ENCODE results near the gene CASQ1. TPM values are rescaled to one million over a fixed set of nuclear protein-coding genes. Genes with fewer than 3 reads are reported as not detected.

Gene CASQ1
- total and polyA plus RNA-seq, 4 donors, result 0.99 to 4.6 (median 1.3) TPM

- no peak overlapping the region for H3K4me3 ChIP-seq (ENCODE audit: low read depth, low read length)
- peaks cover 44% of the 10 kb centered on the region for H3K36me3 ChIP-seq (ENCODE audit: control insufficient read depth, insufficient read depth, low read length)
- peaks cover 23% of the 10 kb centered on the region for H3K4me1 ChIP-seq (ENCODE audit: control insufficient read depth, insufficient read depth, low read length)
- no peaks in the 10 kb centered on the region for H3K27me3 ChIP-seq (ENCODE audit: control insufficient read depth, insufficient read depth, low read length)
- WGBS (ENCODE audit: insufficient coverage), result 28% methylated on average over 3 of the region's 4 CpGs
- peak in 3 of 6 donors; percentile 35 to 86 (median 85) for DNase-seq (ENCODE audit: low read depth in 4 of 6, low spot score in 6 of 6)
- no peaks in the 10 kb centered on the region for H3K9me3 ChIP-seq (ENCODE audit: control insufficient read depth, insufficient read depth, low read length)
- peak overlapping the region; percentile 54 for H3K27ac ChIP-seq (ENCODE audit: low read depth, low read length)
Observed at GRCh38 chr1:160219062-160219929, 28.9 kb downstream of the CASQ1 start.

- Histone ChIP-seq H3K9me3 (ENCODE audit: control insufficient read depth, insufficient read depth, low read length) (no peaks in the 10 kb centered on the region), H3K27ac (ENCODE audit: low read depth, low read length) (no peak overlapping the region), H3K4me1 (ENCODE audit: control insufficient read depth, insufficient read depth, low read length) (peaks cover 23% of the 10 kb centered on the region), H3K36me3 (ENCODE audit: control insufficient read depth, insufficient read depth, low read length) (peaks cover 43% of the 10 kb centered on the region), H3K4me3 (ENCODE audit: low read depth, low read length) (no peak overlapping the region), H3K27me3 (ENCODE audit: control insufficient read depth, insufficient read depth, low read length) (no peaks in the 10 kb centered on the region)
- DNase-seq (ENCODE audit: low read depth in 4 of 6, low spot score in 6 of 6), result no peak
- WGBS (ENCODE audit: insufficient coverage), result 75% methylated on average over 2 of the region's 2 CpGs
Observed at GRCh38 chr1:160220301-160220700, 29.9 kb downstream of the CASQ1 start.

GRCh38 chr1:160221089-160221488, 30.7 kb downstream of the CASQ1 start:
- no peak overlapping the region for H3K4me3 ChIP-seq (ENCODE audit: low read depth, low read length)
- no peak overlapping the region for H3K27ac ChIP-seq (ENCODE audit: low read depth, low read length)
- peaks cover 43% of the 10 kb centered on the region for H3K36me3 ChIP-seq (ENCODE audit: control insufficient read depth, insufficient read depth, low read length)
- no peaks in the 10 kb centered on the region for H3K9me3 ChIP-seq (ENCODE audit: control insufficient read depth, insufficient read depth, low read length)
- no peak for DNase-seq (ENCODE audit: low read depth in 4 of 6, low spot score in 6 of 6)
- no peaks in the 10 kb centered on the region for H3K27me3 ChIP-seq (ENCODE audit: control insufficient read depth, insufficient read depth, low read length)
- H3K4me1 ChIP-seq (ENCODE audit: control insufficient read depth, insufficient read depth, low read length), result peaks cover 23% of the 10 kb centered on the region

- peaks cover 17% of the 10 kb centered on the region for H3K4me1 ChIP-seq (ENCODE audit: control insufficient read depth, insufficient read depth, low read length)
- no peak overlapping the region for H3K4me3 ChIP-seq (ENCODE audit: low read depth, low read length)
- no peaks in the 10 kb centered on the region for H3K9me3 ChIP-seq (ENCODE audit: control insufficient read depth, insufficient read depth, low read length)
- DNase-seq (ENCODE audit: low read depth in 4 of 6, low spot score in 6 of 6), result no peak
- H3K27me3 ChIP-seq (ENCODE audit: control insufficient read depth, insufficient read depth, low read length), result no peaks in the 10 kb centered on the region
- peaks cover 45% of the 10 kb centered on the region for H3K36me3 ChIP-seq (ENCODE audit: control insufficient read depth, insufficient read depth, low read length)
- H3K27ac ChIP-seq (ENCODE audit: low read depth, low read length), result no peak overlapping the region
- WGBS (ENCODE audit: insufficient coverage), result 80% methylated on average over 1 of the region's 3 CpGs
Observed at GRCh38 chr1:160222546-160222945, 32.2 kb downstream of the CASQ1 start.

GRCh38 chr1:160224606-160225005, 34.2 kb downstream of the CASQ1 start:
- no peak for DNase-seq (ENCODE audit: low read depth in 4 of 6, low spot score in 6 of 6)
- WGBS (ENCODE audit: insufficient coverage), result 93% methylated on average over 2 of the region's 2 CpGs
- H3K27me3 ChIP-seq (ENCODE audit: control insufficient read depth, insufficient read depth, low read length), result no peaks in the 10 kb centered on the region
- H3K27ac ChIP-seq (ENCODE audit: low read depth, low read length), result no peak overlapping the region
- H3K4me3 ChIP-seq (ENCODE audit: low read depth, low read length), result no peak overlapping the region
- no peaks in the 10 kb centered on the region for H3K9me3 ChIP-seq (ENCODE audit: control insufficient read depth, insufficient read depth, low read length)
- peaks cover 49% of the 10 kb centered on the region for H3K36me3 ChIP-seq (ENCODE audit: control insufficient read depth, insufficient read depth, low read length)
- peaks cover 3% of the 10 kb centered on the region for H3K4me1 ChIP-seq (ENCODE audit: control insufficient read depth, insufficient read depth, low read length)

GRCh38 chr1:160225345-160225744, 35.0 kb downstream of the CASQ1 start:
- Histone ChIP-seq H3K4me1 (ENCODE audit: control insufficient read depth, insufficient read depth, low read length) (no peaks in the 10 kb centered on the region), H3K36me3 (ENCODE audit: control insufficient read depth, insufficient read depth, low read length) (peaks cover 50% of the 10 kb centered on the region), H3K27ac (ENCODE audit: low read depth, low read length) (no peak overlapping the region), H3K9me3 (ENCODE audit: control insufficient read depth, insufficient read depth, low read length) (no peaks in the 10 kb centered on the region), H3K27me3 (ENCODE audit: control insufficient read depth, insufficient read depth, low read length) (no peaks in the 10 kb centered on the region), H3K4me3 (ENCODE audit: low read depth, low read length) (no peak overlapping the region)
- DNase-seq (ENCODE audit: low read depth in 4 of 6, low spot score in 6 of 6), result no peak
- WGBS (ENCODE audit: insufficient coverage), result no CpG with 5 or more reads among the region's 2 CpGs

GRCh38 chr1:160226623-160227022, 36.2 kb downstream of the CASQ1 start:
- no CpG with 5 or more reads among the region's 2 CpGs for WGBS (ENCODE audit: insufficient coverage)
- Histone ChIP-seq H3K36me3 (ENCODE audit: control insufficient read depth, insufficient read depth, low read length) (peaks cover 56% of the 10 kb centered on the region), H3K4me1 (ENCODE audit: control insufficient read depth, insufficient read depth, low read length) (no peaks in the 10 kb centered on the region), H3K27ac (ENCODE audit: low read depth, low read length) (no peak overlapping the region), H3K9me3 (ENCODE audit: control insufficient read depth, insufficient read depth, low read length) (no peaks in the 10 kb centered on the region), H3K27me3 (ENCODE audit: control insufficient read depth, insufficient read depth, low read length) (no peaks in the 10 kb centered on the region), H3K4me3 (ENCODE audit: low read depth, low read length) (no peak overlapping the region)
- DNase-seq (ENCODE audit: low read depth in 4 of 6, low spot score in 6 of 6), result no peak

- Histone ChIP-seq H3K4me3 (ENCODE audit: low read depth, low read length) (no peak overlapping the region), H3K4me1 (ENCODE audit: control insufficient read depth, insufficient read depth, low read length) (no peaks in the 10 kb centered on the region), H3K9me3 (ENCODE audit: control insufficient read depth, insufficient read depth, low read length) (no peaks in the 10 kb centered on the region), H3K27me3 (ENCODE audit: control insufficient read depth, insufficient read depth, low read length) (no peaks in the 10 kb centered on the region), H3K36me3 (ENCODE audit: control insufficient read depth, insufficient read depth, low read length) (peaks cover 58% of the 10 kb centered on the region), H3K27ac (ENCODE audit: low read depth, low read length) (no peak overlapping the region)
- DNase-seq (ENCODE audit: low read depth in 4 of 6, low spot score in 6 of 6), result no peak
- 93% methylated on average over 3 of the region's 4 CpGs for WGBS (ENCODE audit: insufficient coverage)
Observed at GRCh38 chr1:160227034-160227433, 36.7 kb downstream of the CASQ1 start.

- DNase-seq (ENCODE audit: low read depth in 4 of 6, low spot score in 6 of 6), result no peak
- no peaks in the 10 kb centered on the region for H3K27me3 ChIP-seq (ENCODE audit: control insufficient read depth, insufficient read depth, low read length)
- no peaks in the 10 kb centered on the region for H3K9me3 ChIP-seq (ENCODE audit: control insufficient read depth, insufficient read depth, low read length)
- no peak overlapping the region for H3K27ac ChIP-seq (ENCODE audit: low read depth, low read length)
- H3K4me3 ChIP-seq (ENCODE audit: low read depth, low read length), result no peak overlapping the region
- WGBS (ENCODE audit: insufficient coverage), result no CpG with 5 or more reads among the region's 1 CpG
- H3K36me3 ChIP-seq (ENCODE audit: control insufficient read depth, insufficient read depth, low read length), result peaks cover 58% of the 10 kb centered on the region
- no peaks in the 10 kb centered on the region for H3K4me1 ChIP-seq (ENCODE audit: control insufficient read depth, insufficient read depth, low read length)
Observed at GRCh38 chr1:160227561-160227960, 37.2 kb downstream of the CASQ1 start.

GRCh38 chr1:160228431-160228830, 38.1 kb downstream of the CASQ1 start:
- no peaks in the 10 kb centered on the region for H3K9me3 ChIP-seq (ENCODE audit: control insufficient read depth, insufficient read depth, low read length)
- H3K27me3 ChIP-seq (ENCODE audit: control insufficient read depth, insufficient read depth, low read length), result no peaks in the 10 kb centered on the region
- peaks cover 57% of the 10 kb centered on the region for H3K36me3 ChIP-seq (ENCODE audit: control insufficient read depth, insufficient read depth, low read length)
- H3K4me3 ChIP-seq (ENCODE audit: low read depth, low read length), result no peak overlapping the region
- DNase-seq (ENCODE audit: low read depth in 4 of 6, low spot score in 6 of 6), result no peak
- H3K4me1 ChIP-seq (ENCODE audit: control insufficient read depth, insufficient read depth, low read length), result no peaks in the 10 kb centered on the region
- H3K27ac ChIP-seq (ENCODE audit: low read depth, low read length), result no peak overlapping the region
